Mesothelial cell of epicardium (in vitro differentiated cells): ENCODE measurements around the gene PUSL1. TPM values are rescaled to one million over a fixed set of nuclear protein-coding genes. Genes with fewer than 3 reads are reported as not detected.

Source experiments
- DNase-seq, 2 experiments: peaks; one replicate each; pipeline ENCODE4 v3.0.0; 2021; ENCODE audit warnings: low spot score in 2 of 2; ENCODE audit not compliant: unreplicated experiment in 2 of 2
- H3K27ac Mint-ChIP-seq: 2 replicates; pipeline ENCODE4 v1.8.0; 2021; ENCODE audit warnings: mixed read lengths
- H3K27me3 Mint-ChIP-seq: 2 replicates; pipeline ENCODE4 v1.8.0; 2021; ENCODE audit warnings: low read depth, mixed read lengths
- H3K36me3 Mint-ChIP-seq: 2 replicates; pipeline ENCODE4 v1.8.0; 2021; ENCODE audit warnings: mixed read lengths
- H3K4me1 Mint-ChIP-seq: 2 replicates; pipeline ENCODE4 v1.8.0; 2021; ENCODE audit warnings: mixed read lengths
- H3K4me3 Mint-ChIP-seq: 2 replicates; pipeline ENCODE4 v1.8.0; 2021; ENCODE audit warnings: mild to moderate bottlenecking, moderate library complexity, mixed read lengths
- H3K9me3 Mint-ChIP-seq: 2 replicates; pipeline ENCODE4 v1.8.0; 2021; ENCODE audit warnings: mixed read lengths
- total RNA-seq: library from RNA; stranded (reverse); gene quantifications from 3 replicates; pipeline ENCODE4 v1.2.1, GENCODE V29; 2021
- TF ChIP-seq, protein P1 (sequence below): fragments of 200-600 bp; sonication (generic); IDR thresholded peaks from one replicate; pipeline ENCODE4 v1.5.0; 2021; ENCODE audit warnings: antibody characterized with exemption; ENCODE audit not compliant: unreplicated experiment

Gene PUSL1
- total RNA-seq, 1 donor from 2014 or later: 12.7 TPM

DNA sequence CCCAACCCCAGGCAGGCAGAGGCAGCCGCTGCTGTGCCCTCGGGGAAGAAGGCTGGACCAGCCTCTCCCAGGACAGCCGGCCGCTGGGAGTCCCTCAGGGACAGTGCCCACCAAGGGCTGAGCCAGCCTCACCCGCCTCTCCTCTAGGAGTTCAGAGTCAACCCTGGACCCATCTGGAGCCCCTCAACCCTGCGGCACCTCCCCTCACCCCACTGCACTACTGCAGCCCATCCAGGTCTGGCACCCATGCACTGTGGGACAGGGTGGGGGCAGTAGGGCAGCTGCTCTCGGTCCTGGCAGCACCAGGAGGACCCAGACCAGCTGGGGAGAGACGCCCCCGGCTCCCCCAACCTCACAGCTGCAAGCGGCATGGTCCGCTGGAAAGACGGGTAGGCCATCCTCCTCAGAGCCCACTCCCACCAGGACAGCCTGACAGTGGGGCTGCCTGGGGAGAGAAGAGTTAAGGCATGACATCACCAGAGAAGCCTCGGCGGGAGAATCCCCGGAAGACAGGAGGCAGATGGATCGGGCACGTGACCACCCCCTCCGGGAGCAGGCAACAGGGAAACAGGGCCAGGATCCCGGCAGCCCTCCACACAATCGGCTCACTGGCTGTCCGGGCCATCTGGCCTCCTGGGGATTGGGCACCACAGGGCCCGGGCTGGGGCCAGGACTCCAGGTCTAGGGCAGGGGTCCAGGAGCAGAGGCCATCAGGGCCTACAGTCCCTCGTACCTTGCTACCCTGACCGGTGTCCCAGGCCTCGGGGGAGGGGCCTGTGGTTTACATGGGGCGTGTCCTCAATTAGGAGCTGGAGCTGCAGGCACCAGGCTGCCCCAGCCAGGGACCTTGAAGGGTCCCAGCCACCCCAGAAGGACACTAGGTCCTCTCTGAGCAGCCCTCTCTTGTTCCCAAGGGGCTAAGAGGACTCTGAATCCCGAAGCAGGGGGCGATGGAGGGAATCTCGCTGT, 3.8 kb upstream of the PUSL1 start:
- Mint-ChIP-seq H3K9me3 (no peaks in the 10 kb centered on the region), H3K4me1 (peaks cover 26% of the 10 kb centered on the region), H3K27me3 (no peaks in the 10 kb centered on the region), H3K27ac (peak overlapping the region; percentile 79), H3K4me3 (peak overlapping the region; percentile 80), H3K36me3 (no peaks in the 10 kb centered on the region)
- TF ChIP-seq, protein P1, sequence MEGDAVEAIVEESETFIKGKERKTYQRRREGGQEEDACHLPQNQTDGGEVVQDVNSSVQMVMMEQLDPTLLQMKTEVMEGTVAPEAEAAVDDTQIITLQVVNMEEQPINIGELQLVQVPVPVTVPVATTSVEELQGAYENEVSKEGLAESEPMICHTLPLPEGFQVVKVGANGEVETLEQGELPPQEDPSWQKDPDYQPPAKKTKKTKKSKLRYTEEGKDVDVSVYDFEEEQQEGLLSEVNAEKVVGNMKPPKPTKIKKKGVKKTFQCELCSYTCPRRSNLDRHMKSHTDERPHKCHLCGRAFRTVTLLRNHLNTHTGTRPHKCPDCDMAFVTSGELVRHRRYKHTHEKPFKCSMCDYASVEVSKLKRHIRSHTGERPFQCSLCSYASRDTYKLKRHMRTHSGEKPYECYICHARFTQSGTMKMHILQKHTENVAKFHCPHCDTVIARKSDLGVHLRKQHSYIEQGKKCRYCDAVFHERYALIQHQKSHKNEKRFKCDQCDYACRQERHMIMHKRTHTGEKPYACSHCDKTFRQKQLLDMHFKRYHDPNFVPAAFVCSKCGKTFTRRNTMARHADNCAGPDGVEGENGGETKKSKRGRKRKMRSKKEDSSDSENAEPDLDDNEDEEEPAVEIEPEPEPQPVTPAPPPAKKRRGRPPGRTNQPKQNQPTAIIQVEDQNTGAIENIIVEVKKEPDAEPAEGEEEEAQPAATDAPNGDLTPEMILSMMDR: no peak
- DNase-seq: peak; percentile 81 to 84

DNA sequence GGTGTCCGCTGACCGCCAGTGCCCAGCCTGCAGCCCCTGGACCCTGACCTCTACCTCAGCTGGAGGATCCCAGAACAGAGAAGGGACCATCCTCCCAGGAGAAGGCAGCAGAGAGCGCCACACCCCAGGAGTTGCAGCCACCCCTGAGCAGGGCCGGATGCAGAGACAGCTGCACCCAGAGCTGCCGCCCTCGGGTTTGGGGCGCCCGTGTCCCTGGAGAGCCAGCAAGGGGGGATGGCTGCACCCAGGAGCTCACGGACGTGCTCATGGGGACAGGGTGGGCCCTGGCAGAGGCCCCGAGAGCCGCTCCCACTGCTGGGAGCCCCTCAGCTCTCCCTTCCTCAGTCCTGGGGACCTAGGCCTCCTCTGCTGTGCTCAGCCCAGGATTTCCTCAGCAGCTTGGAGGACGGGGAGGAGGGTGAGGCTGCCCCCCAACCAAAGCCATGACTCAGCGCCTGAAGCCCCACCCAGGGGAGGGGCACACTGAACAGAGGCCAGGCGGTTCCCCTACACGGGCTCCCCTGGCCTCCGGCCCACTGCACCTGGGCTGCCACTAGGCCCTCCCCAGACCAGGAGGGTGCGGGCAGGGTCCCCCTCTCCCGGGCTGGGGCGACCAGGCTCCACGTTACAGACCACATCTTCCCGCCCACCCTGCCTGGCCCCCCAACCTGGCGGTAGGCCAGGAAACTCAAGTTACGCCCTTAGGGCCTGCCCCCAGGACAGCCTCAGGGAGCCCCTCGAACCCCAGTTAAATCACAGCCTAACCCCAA, 2.9 kb upstream of the PUSL1 start:
- no peaks in the 10 kb centered on the region for H3K27me3 Mint-ChIP-seq
- DNase-seq: no peak

DNA sequence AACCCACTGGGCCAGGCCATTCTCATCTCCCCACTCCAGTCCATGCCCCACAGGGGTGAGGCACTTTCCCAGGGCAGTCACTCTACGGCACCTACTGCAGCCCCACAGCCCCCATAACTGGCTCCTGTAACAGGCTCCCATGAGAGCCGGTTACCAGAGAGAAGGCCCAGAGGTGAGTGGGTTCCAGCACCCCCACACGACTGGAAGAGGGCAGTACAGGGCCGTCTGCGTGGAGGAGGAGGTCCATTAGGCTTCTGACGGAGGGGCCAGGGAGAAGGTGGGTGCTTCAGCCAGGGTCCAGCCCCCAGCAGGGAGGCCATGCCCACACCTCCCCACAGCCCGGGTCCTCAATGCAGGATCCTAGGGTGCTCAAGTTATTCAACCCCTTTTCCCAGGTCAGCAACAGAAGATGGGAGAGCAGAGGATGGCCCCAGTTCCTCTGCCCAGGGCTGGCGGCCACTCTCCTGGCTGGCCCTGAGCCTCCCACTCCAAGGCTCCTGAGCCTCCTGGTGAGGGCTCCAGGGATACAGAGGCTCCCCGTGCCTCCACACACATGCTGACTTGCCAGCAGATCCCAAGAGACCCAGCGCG, 2.2 kb upstream of the PUSL1 start:
- TF ChIP-seq, protein P1: no peak
- Mint-ChIP-seq H3K27me3 (no peaks in the 10 kb centered on the region), H3K9me3 (no peaks in the 10 kb centered on the region), H3K4me1 (peaks cover 26% of the 10 kb centered on the region), H3K36me3 (no peaks in the 10 kb centered on the region), H3K27ac (peak overlapping the region; percentile 93), H3K4me3 (peak overlapping the region; percentile 80)
- DNase-seq: no peak

More for the DNA sequence above, 2.9 kb upstream of the PUSL1 start:
- H3K36me3 Mint-ChIP-seq: no peaks in the 10 kb centered on the region
- H3K4me1 Mint-ChIP-seq: peaks cover 26% of the 10 kb centered on the region
- H3K9me3 Mint-ChIP-seq: no peaks in the 10 kb centered on the region
- TF ChIP-seq, protein P1: no peak
- peak overlapping the region; percentile 93 for H3K27ac Mint-ChIP-seq
- H3K4me3 Mint-ChIP-seq: peak overlapping the region; percentile 80

DNA sequence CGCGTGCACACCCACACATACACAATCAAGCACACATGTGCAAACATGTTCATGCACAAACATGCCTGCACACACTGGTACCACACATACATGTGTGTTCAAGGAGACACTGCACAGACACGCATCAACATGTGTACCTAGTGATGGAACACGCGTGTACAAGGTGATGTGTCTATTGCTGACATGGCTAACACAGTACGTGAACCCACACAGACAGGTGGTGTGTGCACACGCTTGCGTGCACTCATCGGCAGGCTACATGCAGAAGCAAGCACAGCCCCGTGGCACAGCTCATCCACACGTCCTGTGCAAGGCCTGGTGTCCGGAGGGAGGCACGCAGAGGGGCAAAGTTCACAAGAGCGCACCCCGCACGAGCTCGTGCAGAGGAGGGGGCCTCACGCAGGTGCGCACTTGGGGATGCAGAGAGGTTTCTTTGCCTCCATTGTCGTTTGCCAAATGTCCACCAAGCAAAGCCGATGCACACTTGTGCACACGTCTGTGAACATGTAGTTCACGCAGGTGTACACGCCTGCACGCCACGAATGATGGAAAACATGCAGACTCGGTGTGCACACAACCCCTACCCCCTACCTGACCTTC, 1.6 kb upstream of the PUSL1 start:
- H3K4me3 Mint-ChIP-seq: peak overlapping the region; percentile 80
- DNase-seq: no peak
- H3K4me1 Mint-ChIP-seq: peaks cover 26% of the 10 kb centered on the region
- TF ChIP-seq, protein P1: no peak
- peak overlapping the region; percentile 93 for H3K27ac Mint-ChIP-seq
- no peaks in the 10 kb centered on the region for H3K36me3 Mint-ChIP-seq
- no peaks in the 10 kb centered on the region for H3K9me3 Mint-ChIP-seq
- no peaks in the 10 kb centered on the region for H3K27me3 Mint-ChIP-seq

DNA sequence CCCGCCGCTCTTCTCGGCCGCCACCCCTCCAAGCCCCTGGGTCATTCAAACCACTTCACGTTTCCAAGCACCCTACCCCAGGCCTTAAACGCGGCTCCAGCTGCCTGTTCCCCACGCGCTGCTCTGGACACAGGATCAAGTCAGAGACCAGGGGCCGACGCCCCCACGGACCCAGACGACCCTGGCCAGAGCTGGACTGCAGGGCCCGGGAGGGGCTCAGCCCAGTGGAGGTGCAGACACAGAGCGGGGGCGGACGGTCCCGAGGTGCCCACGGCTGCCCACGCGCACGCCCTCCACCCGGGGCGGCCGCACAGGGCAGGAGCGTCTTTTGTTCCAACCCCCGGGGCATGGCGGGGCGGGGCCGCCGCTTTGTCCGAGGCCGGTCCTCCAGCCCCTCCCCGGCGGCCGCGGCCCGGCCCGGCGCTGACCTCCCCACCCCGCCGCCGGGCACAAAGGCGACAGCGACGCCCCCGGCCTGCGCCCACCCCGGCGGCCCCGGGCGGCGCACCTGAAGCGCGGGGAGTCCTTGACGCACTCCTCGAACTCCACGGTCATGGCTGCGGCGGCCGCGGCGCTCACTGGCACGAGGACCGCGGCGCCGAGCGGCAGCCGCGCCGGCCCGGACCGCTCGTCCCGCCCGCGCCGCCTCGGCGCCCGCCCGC, 1.0 kb upstream of the PUSL1 start:
- Mint-ChIP-seq H3K4me1 (peaks cover 26% of the 10 kb centered on the region), H3K9me3 (no peaks in the 10 kb centered on the region), H3K36me3 (no peaks in the 10 kb centered on the region), H3K27me3 (no peaks in the 10 kb centered on the region), H3K27ac (peak overlapping the region; percentile 93), H3K4me3 (peak overlapping the region; percentile 80)
- TF ChIP-seq, protein P1: no peak
- DNase-seq: no peak
